Activated CD4-positive, alpha-beta T cell treated with anti-CD3 and anti-CD28 coated beads for 48 hours (primary cell): ENCODE results near the gene FAM114A1.
A peak's percentile ranks its signal among the peaks of the same experiment; 100 is the strongest.
"Not testable (repeated sequence)": the region's sequence is repeated elsewhere in the genome, so short reads cannot be mapped to it uniquely, and the experiment has no call there.

ENCODE experiments used
- DNase-seq: peaks from one replicate; pipeline ENCODE4 v3.0.0-alpha.2; 2020

The FAM114A1 gene

DNA sequence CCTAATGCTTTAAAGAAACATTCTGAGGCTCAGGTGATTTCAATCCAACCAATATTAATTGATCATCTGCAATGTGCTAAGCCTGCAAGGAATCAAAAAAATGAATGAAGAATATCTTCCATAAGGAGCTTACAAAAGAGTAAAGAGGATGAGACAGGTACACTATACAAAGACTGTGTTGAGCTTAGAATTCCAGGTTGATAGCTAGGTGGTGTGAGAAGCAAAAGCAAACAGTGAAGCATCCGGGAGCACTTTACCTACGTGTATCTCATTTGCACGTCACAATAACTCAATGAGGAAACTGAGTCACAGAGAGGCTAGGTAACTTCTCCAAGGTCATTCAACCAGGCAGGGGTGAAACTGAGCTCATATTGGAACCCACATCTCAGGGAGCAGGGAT, 37.1 kb downstream of the FAM114A1 start:
- no peak for DNase-seq

DNA sequence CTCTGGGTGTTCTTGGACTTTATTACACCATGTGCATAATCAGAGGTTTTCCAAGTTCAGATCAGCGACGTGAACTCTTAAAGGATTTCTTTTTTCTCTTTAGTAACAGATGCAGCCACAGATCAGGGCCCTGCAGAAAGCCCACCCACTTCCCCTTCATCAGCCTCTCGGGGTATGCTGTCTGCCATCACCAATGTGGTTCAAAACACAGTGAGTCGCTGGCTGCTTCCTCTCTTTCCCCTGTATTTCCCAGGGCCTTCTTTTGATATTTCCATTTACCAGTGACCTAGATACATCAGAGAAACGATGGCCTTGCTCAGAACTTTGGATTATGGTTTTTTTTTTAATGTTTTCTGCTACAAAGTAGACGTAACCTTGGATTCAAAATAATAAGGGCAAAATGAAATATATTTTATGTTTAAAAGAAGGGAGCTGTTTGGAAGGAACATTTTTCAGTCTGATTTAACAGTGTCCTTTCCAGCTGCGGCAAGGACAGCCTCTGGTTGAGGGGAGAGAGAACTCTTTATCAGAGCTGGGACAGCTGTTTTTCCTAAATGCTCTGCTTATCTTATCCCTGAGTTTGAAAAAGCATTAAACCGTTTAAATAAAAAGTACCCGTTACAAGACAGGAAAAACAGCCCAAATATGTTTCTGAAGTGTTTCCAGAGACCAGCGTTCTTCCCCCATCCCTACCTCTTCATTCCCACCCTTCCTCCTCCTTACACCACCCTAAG, 38.2 kb downstream of the FAM114A1 start:
- DNase-seq = no peak

DNA sequence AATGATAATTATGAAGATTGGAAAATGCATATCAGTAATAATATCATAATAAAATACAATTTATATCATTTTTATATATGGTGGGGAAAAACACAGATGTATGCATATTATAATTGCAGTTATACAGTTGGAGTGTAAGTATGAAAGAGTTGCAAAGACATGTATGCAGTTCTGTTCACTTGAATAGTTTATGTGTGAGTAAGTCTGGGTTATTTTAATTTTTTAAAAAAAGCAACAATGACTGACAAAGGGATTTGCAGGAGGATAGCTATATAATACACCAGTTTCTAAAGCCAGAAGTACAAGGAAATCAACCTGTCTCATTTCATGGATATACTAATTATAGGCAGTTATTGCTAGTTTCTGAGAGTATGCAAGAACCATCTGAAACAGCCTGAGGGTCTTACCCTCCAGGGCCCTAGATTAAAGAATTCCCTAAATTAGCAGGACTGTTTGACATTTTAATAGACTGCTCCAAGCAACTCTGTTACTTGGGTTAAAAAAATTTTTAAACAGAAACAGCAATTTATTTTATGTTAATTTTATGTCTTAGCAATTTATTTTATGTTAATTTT, 40.2 kb downstream of the FAM114A1 start:
- DNase-seq = no peak

DNA sequence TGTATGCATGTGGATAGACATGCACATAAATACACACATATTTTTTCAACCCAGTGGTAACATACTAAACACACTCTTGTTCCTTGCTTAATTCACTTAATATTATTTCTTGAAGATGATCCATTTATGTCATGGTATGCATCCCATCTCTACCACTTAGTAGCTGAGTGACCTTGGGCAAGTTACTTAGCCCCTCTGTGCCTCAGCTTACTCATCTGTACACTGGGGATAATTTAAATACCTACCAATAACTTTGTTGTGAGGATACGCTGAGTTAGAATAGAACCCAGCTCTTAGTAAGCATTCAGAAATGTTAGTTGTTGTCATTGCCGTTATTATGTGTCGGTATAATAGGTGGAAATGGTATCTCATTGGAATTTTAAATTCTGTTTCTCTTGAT, 41.4 kb downstream of the FAM114A1 start:
- DNase-seq = no peak

DNA sequence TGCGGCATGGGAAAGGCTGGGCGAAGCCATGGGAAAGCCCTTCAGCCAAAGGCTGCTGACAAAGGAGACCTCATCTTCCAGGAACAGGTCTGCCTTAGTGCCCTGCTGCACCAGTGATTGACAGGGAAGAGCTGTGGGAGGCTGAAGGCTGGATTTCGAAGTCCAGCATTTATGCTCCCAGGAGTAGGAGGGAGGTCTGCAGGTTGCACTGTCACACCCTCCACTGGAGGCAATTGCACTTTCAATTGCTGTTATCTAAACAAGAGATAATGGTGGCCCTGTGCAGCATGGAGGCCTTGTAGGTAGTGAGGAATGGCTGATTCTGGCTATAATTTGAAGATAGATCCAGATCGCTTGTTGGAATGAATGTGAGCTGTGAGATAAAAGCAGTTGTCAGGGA, 43.7 kb downstream of the FAM114A1 start:
- DNase-seq = no peak

DNA sequence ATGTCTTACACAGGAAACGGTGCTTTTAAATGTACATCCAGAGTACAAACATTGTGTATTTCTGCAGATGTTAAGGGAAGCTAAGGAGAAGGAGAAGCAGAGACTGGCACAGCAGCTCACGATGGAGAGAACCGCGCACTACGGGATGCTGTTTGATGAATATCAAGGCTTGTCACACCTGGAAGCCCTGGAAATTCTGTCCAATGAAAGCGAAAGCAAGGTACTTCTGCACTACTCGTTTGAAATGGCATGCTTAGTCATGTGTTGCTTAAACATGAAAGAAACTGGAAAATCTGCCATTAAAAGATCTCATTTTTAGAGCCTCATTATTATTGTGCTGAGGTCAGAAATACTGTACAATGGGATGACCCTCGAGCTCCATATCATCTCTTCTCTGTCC, 47.2 kb downstream of the FAM114A1 start:
- peak; percentile 12 for DNase-seq

DNA sequence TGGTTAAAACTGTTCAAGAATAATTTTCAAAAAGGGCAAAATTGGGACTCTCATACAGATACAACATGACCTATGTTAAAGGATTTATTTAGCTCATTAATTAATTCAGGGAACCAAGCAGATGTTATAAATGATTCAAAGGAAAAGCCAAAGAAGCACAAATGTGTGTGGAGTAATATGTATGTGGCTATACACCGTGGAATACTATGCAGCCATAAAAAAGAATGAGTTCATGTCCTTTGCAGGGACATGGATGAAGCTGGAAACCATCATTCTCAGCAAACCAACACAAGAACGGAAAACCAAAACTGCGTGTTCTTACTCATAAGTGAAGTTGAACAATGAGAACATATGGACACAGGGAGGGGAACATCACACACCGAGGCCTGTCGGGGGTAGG, 48.7 kb downstream of the FAM114A1 start:
- not testable (repeated sequence) for DNase-seq

DNA sequence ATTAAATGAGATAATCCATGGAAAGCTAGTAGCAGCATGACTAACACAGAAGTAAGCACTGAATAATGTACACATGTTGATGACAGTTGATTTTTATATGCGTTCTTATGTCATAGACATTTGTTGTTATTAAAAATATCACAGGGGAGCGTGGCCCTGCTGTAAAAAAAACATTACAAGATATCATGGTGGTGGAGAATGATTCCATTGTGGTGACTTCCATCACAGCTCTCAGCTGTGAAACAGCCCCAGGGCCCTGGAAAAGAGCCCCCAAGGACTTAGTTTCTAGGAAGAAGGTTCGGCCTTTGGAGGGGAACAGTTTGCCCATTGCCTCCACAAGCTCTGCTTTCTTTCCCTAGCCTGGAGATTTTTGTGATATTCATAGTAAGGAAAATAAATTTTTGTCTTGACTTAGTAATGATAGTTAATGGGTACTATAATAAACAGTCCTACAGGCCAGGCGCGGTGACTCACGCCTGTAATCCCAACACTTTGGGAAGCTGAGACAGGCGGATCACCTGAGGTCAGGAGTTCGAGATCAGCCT, 49.9 kb downstream of the FAM114A1 start:
- no peak for DNase-seq

DNA sequence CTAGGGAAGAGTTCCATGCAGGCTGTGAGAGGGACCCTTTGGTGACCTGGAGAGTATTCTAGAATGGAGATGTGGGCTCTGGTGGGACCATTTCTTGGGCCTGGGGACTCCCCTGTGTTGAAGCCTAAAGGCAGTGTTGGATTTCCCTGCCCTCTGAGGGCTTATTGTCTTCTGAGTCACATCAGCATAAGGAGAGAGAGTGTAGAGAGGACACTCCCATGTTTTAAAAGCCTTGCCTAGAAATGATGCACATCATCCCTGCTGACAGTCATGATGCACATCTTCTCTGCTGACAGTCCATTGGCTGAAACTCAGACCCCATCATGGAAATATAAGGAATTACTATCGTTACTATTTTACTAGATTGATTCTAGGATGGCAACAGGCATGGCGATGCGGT, 51.9 kb downstream of the FAM114A1 start:
- no peak for DNase-seq

DNA sequence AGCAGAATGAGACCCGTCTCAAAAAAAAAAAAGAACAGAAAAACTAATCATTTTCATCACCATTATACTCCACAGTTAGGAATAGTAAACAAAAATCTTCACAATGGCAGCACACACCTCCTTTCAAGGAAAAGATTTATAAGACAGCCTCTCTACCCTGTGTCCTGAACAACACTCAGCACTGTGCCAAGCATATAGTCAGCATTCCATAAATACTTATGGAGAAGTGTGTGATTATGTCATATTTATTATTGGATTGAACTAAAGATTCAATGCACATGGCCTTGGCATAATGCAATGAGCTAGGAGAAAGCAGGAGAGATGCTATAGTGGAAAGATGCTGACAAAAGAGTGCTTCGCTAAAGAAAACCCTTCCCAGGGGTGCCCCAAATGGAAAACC, 52.6 kb downstream of the FAM114A1 start:
- no peak for DNase-seq

DNA sequence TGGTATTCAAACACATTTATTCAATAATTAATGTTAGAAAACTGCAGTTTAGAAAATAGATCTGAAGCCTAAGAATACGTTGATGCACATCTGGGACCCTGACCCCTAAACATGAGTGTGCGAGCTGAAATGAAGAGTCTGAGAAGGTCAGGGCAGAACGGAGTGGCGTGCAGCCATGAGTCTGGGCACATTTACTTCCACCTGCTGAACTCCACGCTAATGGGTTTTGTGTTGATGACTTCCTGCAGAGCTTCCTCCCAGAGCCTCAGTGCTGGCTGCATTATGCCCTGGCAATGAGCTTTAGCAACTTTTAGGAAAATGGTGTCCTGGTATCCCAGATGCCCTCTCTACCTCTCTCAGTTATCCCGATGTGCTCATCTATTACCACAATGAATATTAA, 53.1 kb downstream of the FAM114A1 start:
- no peak for DNase-seq

DNA sequence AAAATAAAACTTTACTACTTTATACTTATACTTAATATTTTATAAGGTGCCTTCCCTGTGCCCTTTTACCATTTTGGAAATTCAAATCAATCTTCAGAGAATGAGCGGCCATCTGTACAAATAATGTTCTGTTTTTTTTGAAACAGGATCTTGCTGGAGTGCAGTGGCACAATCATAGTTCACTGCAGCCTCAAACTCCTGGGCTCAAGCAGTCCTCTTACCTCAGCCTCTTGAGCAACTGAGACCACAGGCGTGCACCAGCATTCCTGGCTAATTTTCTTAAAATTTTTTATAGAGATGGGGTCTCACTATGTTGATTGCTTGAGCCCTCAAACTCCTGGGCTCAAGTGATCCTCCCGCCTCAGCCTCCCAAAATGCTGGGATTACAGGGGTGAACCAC, 53.5 kb downstream of the FAM114A1 start:
- DNase-seq = no peak

DNA sequence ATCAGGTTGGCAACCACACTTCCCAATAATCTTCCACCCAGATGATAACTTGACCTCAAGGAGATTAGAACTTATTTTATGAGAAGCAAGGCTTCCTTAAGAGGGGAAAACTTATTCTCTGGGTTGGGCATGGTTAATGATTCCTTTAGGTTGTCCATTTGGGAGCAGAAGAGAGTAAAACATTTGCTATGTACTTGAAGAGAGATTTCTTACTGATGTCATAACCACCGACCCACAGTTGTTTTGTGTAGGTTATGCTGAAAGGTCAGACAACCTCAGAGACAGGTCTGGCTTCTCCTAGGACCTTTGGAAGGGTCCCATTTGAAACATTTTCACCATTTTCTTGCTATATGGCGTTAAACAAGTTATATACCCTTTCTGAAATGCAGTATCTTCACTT, 56.1 kb downstream of the FAM114A1 start:
- DNase-seq = no peak

DNA sequence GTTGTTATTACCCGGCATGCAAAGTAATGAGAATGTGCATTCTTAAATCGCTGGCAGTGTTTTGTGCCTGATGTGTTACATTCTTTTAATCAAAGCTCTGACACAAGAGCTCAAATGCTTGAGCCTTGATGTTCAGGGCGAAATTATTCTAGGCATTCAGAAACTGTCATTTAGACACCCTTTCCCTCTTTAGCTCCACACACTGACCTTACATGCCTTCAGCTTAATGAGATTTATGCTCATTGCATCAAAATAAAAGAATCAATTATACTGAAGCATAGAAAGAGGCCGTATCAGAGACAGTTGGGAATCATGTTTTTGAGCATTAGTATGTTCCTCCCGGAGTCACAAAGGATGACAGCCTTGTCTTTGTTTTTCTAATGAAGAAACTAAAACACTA, 56.7 kb downstream of the FAM114A1 start:
- no peak for DNase-seq

DNA sequence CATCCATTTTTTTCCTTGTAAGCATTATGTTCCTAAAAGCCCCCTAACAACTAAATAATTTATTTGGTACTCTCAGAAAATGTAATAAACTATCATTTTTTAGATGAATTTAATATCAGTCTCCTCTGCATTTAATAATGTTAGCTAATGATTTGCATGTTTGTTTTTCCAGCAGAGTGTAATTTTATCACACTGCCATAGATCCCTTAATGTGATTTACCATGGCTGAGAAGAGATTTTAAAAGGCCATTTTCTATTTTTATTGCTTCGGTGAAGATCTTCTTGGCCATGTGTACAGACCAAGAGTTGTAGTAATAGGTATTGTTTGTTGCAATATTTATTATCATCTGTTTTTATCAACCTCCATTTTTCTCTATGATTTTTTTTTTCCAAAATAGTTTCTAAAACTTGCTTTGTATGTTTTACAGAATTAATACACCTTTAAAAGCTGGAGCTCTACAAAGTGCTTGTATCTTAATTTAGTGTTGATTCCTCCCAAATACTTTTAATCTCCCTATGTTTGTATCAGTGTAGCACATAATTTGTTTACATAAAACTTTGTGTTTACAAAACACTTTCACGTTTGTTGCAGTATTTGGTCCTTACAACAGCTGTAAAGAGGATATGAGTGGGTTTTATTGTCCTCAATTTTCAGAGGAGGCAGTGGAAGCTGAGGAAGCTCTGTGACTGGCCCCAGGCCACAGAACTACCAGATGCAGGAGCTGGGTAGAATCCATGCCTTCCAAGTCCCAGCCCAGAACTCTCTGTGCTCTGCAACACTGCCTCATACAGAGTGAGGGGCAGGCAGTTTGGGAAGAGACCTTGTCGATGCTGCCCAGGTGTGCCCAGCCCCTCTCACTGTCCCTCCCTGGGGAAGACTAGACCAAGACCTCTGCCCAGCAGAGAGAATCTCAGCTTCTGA, 58.1 kb downstream of the FAM114A1 start:
- no peak for DNase-seq

DNA sequence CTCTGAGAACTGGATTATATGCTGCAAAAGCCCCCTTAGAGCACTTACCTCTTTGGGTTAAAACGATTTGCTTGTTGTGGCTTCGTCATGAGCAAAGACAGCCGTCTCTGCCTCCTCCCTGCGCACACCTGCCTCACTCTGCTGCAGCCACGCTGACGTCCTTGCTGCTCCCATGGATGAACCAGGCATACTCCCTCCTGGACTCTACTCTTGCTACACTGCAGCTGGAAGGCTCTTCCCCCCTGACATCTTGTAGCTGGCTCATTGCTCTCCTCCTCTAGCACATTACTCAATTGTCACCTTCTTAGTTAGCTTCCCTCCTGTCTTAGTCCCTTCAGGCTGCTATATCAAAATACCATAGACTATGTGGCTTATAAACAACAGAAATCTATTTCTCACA, 59.3 kb downstream of the FAM114A1 start:
- DNase-seq = no peak

DNA sequence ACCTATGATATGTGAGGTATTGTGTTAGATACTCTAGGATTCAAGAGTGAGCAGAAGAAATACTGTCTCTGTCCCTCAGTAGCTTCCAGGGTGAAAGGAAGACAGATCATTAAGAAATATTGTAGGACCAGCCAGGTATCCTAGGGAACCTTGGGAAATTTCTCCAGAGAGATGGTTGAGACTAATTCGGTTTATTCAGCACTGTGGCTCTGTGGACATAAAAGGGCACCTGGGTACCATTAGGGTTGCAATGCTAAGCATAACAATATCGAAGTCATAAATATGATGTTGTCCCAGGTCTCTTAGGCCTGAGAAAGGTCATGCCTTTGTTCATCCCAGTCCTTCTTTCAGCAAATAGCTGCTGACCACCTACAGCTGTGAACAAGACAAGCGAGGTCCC, 61.0 kb downstream of the FAM114A1 start:
- no peak for DNase-seq

DNA sequence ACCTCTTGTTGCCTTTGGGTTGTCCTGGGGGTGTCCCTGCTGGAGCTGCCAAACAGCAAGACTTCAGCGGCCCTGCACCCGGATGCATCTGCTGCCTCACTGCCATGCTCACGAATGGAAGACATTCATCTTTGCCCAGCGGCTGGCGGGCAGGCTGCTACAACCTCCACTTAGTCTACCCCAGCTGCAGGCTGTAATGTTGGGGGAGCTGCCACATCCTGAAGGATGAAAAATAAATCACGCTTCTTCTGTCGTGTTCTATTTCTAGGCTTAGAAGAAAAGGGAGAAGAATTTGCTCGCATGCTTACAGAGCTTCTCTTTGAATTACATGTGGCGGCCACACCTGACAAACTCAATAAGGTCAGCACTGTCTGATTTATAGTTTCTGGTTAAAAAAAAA, 61.4 kb downstream of the FAM114A1 start:
- DNase-seq = no peak

DNA sequence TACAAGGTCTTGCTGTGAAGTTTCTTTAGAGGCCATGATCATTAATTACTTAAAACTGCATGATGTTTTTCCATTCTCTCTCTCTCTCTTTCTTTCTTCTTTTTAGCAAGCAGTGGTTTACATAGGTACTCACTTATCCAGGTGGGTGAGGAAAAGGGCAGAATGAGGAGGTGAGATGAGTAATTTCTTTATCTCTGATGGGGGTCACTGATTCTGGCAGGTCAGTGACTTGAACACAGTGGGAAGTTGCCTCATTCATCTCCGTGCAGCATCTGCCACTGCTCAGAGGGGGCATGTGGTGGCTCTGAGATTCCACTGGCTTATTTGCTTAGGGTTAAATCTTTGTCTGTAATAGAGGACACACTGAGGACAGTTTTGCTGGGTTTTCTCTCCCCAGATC, 62.6 kb downstream of the FAM114A1 start:
- no peak for DNase-seq

DNA sequence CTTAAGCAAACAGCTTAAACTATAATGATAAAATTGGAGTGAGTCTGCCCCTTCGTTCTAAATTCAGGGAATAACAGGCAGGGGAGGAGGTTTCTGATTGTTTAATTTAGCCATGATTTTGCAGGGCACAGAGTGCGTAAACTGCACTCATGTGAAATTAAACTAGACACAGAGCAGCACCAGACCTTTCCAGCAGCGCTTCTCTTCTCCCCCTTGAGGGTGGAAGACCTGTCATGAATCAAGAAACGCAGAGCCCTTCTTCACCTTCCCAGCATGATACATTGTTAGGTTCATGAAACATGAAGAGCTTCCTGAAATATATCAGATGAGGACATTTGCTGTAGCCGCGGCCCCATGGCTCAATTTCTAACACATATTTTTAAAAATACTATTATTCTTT, 63.1 kb downstream of the FAM114A1 start:
- DNase-seq = no peak

DNA sequence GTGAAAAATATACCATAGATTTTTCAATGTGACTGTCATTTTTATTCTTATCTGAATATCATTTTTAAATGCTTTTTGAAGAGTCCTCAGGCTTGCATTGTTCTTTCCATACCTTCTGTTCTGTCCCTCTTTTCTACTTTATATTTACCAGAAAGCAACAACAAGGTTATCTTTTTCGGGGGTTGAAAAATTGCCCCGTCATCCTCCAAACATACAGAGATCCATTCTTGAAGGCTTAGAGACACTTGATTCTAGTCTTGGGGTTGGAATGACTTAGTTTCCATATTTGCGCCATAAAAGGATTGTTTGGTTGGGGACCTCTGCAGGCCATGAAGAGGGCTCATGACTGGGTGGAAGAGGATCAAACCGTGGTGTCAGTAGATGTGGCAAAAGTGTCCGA, 63.5 kb downstream of the FAM114A1 start:
- DNase-seq = no peak

DNA sequence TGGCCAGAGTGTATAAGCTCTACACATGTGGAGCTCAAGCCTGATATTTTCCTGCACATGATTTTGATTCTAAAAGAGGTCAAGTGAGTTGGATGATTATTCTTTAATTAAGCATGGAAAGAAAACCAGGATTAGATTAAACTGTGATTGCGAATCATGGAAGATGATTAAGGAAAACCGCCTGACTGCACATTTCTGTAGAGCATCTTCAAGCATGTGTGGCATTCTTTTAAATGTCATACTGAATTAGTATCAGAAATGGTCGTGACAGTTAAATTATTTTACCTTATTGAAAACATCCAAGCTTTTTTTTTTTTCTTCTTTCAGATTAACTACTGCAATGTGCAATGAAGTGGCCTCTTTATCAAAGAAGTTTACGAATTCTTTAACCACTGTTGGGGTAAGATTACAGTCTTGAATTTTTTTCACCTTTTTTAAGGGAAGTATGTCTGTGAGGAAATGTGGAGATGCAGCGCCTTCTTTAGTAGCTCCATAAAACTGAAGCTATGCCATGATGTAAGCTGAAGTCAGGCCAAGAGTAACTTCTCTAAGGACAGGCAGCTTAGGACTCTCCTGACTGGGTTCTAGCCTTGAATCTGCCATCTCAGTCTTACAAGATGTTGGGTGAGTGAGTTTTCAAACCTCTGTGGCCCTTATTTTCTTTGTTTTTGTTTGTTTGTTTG, 67.9 kb downstream of the FAM114A1 start:
- no peak for DNase-seq

DNA sequence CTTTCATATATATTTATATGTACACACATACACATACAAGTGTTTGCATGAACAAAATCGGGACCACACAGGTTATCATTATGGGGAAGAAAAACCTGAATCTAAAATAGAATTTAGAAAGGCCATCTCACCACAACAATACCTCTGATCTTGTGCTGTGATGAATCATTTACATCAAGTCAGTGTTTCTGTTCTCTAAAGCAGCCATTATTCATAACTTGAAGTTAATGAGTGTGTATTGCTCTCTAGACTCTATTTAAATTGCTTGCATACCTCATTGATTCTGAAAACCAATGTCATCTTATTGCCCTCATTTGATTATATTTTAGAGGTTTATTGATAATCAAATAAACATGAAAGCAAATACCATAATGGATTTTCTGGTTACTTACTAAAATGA, 71.6 kb downstream of the FAM114A1 start:
- no peak for DNase-seq
